Measurements from ENCODE around the gene TMPRSS2.

DNA sequence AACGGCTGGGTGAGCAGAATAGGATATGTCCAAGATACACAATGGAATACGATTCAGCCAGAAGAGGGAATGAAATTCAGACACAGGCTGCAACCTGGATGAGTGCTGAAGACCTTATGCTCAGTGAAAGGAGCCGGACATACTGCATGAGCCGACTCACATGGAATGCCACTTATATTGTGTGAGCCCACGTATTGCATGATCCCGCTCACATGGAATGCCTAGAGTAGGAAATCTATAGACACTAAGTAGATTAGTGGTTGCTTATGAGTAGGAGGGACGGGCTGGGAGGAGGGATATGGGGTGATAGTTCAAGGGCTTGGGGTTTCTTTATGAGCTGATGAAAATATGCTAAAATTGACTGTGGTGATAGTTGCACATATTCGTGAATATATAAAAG, 26.8 kb downstream of the TMPRSS2 start:
- no peak for TF ChIP-seq CTCF (IDR thresholded peaks at IDR 0.05)
- no peak for TF ChIP-seq POLR2AphosphoS5 (IDR thresholded peaks at IDR 0.05)

All from breast epithelium (tissue), 3 donors.